SU-DHL-6 (cell line): Measurements from ENCODE around the gene ACSL6.

Experiments
- H2AFZ ChIP-seq: fragments of 200-600 bp; sonication (generic); 2 replicates; pipeline ENCODE4 v1.6.1; 2014; ENCODE audit warnings: low read depth, mild to moderate bottlenecking, moderate library complexity, mixed read lengths, antibody characterized with exemption, low read length; ENCODE audit not compliant: severe bottlenecking
- H3F3A ChIP-seq: fragments of 200-600 bp; shearing (Covaris generic); 2 replicates; pipeline ENCODE4 v1.6.0; 2016; ENCODE audit warnings: antibody characterized with exemption, mild to moderate bottlenecking; ENCODE audit not compliant: insufficient read depth
- H3K27ac ChIP-seq: fragments of 200-600 bp; sonication (generic); 2 replicates; pipeline ENCODE4 v1.5.1; 2016; ENCODE audit warnings: low read depth, mild to moderate bottlenecking, low read length, moderate library complexity, mixed read lengths
- H3K27me3 ChIP-seq: fragments of 200-600 bp; sonication (generic), shearing (Covaris generic); 2 replicates; pipeline ENCODE4 v1.6.0; 2014; ENCODE audit warnings: mild to moderate bottlenecking, low read length
- H3K36me3 ChIP-seq: fragments of 200-600 bp; sonication (generic); 2 replicates; pipeline ENCODE4 v1.6.1; 2014; ENCODE audit warnings: mild to moderate bottlenecking, low read length, mixed read lengths
- H3K4me2 ChIP-seq: fragments of 300-600, 200-600 bp; shearing (Covaris generic), sonication (generic); 2 replicates; pipeline ENCODE4 v1.6.0; 2014; ENCODE audit warnings: low read length, low read depth, mild to moderate bottlenecking; ENCODE audit not compliant: poor library complexity, severe bottlenecking
- H3K4me3 ChIP-seq: fragments of 200-600 bp; sonication (generic); 2 replicates; pipeline ENCODE4 v1.5.1; 2014; ENCODE audit warnings: antibody characterized with exemption, low read length, mild to moderate bottlenecking, mixed read lengths; ENCODE audit not compliant: insufficient read depth, poor library complexity, severe bottlenecking
- H3K79me2 ChIP-seq: fragments of 200-600 bp; sonication (generic); 2 replicates; pipeline ENCODE4 v1.6.1; 2014; ENCODE audit warnings: mild to moderate bottlenecking, low read length, moderate library complexity; ENCODE audit not compliant: insufficient read depth
- H3K9ac ChIP-seq: fragments of 200-600 bp; sonication (generic); 2 replicates; pipeline ENCODE4 v1.7.0; 2014; ENCODE audit warnings: mild to moderate bottlenecking, low read length
- H3K9me2 ChIP-seq: fragments of 200-600 bp; sonication (generic); replicated peaks from 2 replicates; pipeline ENCODE4 v1.6.1; 2014; ENCODE audit warnings: low read length; ENCODE audit not compliant: insufficient read depth
- H3K9me3 ChIP-seq: fragments of 200-600 bp; sonication (generic); 2 replicates; pipeline ENCODE4 v1.6.1; 2014; ENCODE audit warnings: low read length, mixed read lengths; ENCODE audit not compliant: insufficient read depth
- H4K20me1 ChIP-seq: fragments of 200-600 bp; sonication (generic); 2 replicates; pipeline ENCODE4 v1.6.1; 2014; ENCODE audit warnings: low read depth, mild to moderate bottlenecking, antibody characterized with exemption, low read length, moderate library complexity, mixed read lengths
- EZH2phosphoT487 ChIP-seq: fragments of 200-600 bp; sonication (generic), shearing (Covaris generic); conservative IDR thresholded peaks from 2 replicates; pipeline ENCODE4 v1.6.1; 2018; ENCODE audit warnings: mild to moderate bottlenecking, antibody characterized with exemption, low read length, moderate library complexity, mixed read lengths
- TF ChIP-seq, protein P1 (sequence below): fragments of 200-600 bp; sonication (generic); IDR thresholded peaks from one replicate; pipeline ENCODE4 v1.5.1; 2017; ENCODE audit warnings: antibody characterized with exemption, mild to moderate bottlenecking, low read length, moderate library complexity; ENCODE audit not compliant: insufficient read depth, poor library complexity, severe bottlenecking

ACSL6 gene

GRCh38 chr5:131928957-131929356 lies 82.5 kb downstream of the ACSL6 start:
- Histone ChIP-seq H3K4me3 (no peak overlapping the region), H3K9ac (no peak overlapping the region), H3K79me2 (no peaks in the 10 kb centered on the region), H3K9me3 (0 out of 2 replicates have a peak, but pooled peaks cover 6% of the 10 kb centered on the region), H3K27ac (no peak overlapping the region), H3K4me2 (no peak overlapping the region), H3F3A (no peaks in the 10 kb centered on the region), H2AFZ (no peak overlapping the region), H3K27me3 (no peaks in the 10 kb centered on the region), H4K20me1 (no peaks in the 10 kb centered on the region), H3K36me3 (no peaks in the 10 kb centered on the region), H3K9me2 (no peaks in the 10 kb centered on the region)
- TF ChIP-seq, protein P1, sequence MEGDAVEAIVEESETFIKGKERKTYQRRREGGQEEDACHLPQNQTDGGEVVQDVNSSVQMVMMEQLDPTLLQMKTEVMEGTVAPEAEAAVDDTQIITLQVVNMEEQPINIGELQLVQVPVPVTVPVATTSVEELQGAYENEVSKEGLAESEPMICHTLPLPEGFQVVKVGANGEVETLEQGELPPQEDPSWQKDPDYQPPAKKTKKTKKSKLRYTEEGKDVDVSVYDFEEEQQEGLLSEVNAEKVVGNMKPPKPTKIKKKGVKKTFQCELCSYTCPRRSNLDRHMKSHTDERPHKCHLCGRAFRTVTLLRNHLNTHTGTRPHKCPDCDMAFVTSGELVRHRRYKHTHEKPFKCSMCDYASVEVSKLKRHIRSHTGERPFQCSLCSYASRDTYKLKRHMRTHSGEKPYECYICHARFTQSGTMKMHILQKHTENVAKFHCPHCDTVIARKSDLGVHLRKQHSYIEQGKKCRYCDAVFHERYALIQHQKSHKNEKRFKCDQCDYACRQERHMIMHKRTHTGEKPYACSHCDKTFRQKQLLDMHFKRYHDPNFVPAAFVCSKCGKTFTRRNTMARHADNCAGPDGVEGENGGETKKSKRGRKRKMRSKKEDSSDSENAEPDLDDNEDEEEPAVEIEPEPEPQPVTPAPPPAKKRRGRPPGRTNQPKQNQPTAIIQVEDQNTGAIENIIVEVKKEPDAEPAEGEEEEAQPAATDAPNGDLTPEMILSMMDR: no peak
- no peak for TF ChIP-seq EZH2phosphoT487

DNA sequence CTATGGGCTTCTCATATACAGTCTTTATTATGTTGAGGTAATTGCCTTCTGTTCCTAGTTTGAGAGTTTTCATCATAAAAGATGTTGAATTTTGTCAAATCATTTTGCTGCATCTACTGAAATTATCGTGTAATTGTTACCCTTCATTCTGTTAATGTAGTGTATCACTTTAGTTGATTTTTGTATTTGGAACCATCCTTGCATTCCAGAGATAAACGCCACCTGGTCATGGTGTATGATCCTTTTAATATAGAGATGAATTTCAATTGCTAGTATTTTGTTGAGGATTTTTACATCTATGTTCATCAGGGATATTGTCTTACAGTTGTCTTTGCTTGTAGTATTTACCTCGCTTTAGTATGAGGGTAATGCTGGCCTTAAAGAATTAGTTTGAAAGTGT lies 85.3 kb downstream of the ACSL6 start:
- Histone ChIP-seq H3F3A (no peaks in the 10 kb centered on the region), H3K4me3 (no peak overlapping the region), H4K20me1 (no peaks in the 10 kb centered on the region), H3K9me3 (0 out of 2 replicates have a peak, but pooled peaks cover 6% of the 10 kb centered on the region), H3K9ac (no peak overlapping the region), H3K36me3 (no peaks in the 10 kb centered on the region), H3K4me2 (no peak overlapping the region), H3K27me3 (no peaks in the 10 kb centered on the region), H2AFZ (no peak overlapping the region), H3K27ac (no peak overlapping the region), H3K9me2 (no peaks in the 10 kb centered on the region), H3K79me2 (no peaks in the 10 kb centered on the region)
- TF ChIP-seq, protein P1: no peak
- no peak for TF ChIP-seq EZH2phosphoT487

- H3K4me3 ChIP-seq: no peak overlapping the region
- no peaks in the 10 kb centered on the region for H3K36me3 ChIP-seq
- no peak overlapping the region for H3K9ac ChIP-seq
- no peak overlapping the region for H3K4me2 ChIP-seq
- no peak overlapping the region for H3K27ac ChIP-seq
- H3F3A ChIP-seq: no peaks in the 10 kb centered on the region
- no peaks in the 10 kb centered on the region for H4K20me1 ChIP-seq
- no peaks in the 10 kb centered on the region for H3K9me3 ChIP-seq
- no peak overlapping the region for H2AFZ ChIP-seq
- H3K79me2 ChIP-seq: no peaks in the 10 kb centered on the region
- no peaks in the 10 kb centered on the region for H3K27me3 ChIP-seq
- no peaks in the 10 kb centered on the region for H3K9me2 ChIP-seq
- TF ChIP-seq, protein P1: no peak
- no peak for TF ChIP-seq EZH2phosphoT487
These were observed 95.0 kb downstream of the ACSL6 start for GRCh38 chr5:131916481-131916880.
